Measurements from ENCODE around the gene XPR1. TPM values are rescaled to one million over a fixed set of nuclear protein-coding genes. Genes with fewer than 3 reads are reported as not detected.
"Not testable (repeated sequence)": the region's sequence is repeated elsewhere in the genome, so short reads cannot be mapped to it uniquely, and the experiment has no call there.

XPR1 gene
- total RNA-seq, 4 donors from 2014 or later: 6.8 to 23.1 (median 17.2) TPM

DNA sequence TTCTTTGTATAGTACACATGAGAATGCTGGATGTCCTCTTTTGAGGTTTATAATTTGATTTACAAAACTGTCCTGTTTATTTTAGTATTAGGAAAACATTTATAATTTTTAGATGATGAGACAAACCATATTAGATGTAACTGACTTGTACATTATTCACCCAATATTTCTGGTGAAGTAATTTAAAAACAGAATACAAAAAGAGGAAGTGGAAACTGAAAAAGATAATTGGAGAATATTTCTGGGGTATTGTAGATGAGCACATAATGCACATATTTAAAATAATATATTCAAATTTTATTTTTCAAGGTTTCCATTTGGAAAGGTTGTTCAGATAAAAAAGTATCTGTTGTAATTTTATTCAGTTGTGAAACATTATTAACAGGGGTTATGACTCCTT, 40.7 kb downstream of the XPR1 start:
- no peak overlapping the region for H3K4me3 ChIP-seq
- no peak for DNase-seq
- TF ChIP-seq POLR2A (IDR thresholded peaks at IDR 0.05): no peak
- TF ChIP-seq, protein P1, sequence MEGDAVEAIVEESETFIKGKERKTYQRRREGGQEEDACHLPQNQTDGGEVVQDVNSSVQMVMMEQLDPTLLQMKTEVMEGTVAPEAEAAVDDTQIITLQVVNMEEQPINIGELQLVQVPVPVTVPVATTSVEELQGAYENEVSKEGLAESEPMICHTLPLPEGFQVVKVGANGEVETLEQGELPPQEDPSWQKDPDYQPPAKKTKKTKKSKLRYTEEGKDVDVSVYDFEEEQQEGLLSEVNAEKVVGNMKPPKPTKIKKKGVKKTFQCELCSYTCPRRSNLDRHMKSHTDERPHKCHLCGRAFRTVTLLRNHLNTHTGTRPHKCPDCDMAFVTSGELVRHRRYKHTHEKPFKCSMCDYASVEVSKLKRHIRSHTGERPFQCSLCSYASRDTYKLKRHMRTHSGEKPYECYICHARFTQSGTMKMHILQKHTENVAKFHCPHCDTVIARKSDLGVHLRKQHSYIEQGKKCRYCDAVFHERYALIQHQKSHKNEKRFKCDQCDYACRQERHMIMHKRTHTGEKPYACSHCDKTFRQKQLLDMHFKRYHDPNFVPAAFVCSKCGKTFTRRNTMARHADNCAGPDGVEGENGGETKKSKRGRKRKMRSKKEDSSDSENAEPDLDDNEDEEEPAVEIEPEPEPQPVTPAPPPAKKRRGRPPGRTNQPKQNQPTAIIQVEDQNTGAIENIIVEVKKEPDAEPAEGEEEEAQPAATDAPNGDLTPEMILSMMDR (IDR thresholded peaks at IDR 0.05): no peak
- peaks cover 0 to 18% (median 12%) of the 10 kb centered on the region in 3 donors for H3K9me3 ChIP-seq
- peaks cover 0 to 9% (median 0%) of the 10 kb centered on the region in 3 donors for H3K36me3 ChIP-seq
- no peaks in the 10 kb centered on the region for H3K27me3 ChIP-seq
- H3K4me1 ChIP-seq: no peaks in the 10 kb centered on the region
- H3K27ac ChIP-seq: no peak overlapping the region
- intact Hi-C loops (cut with DNase I): no loop called here

- DNase-seq: no peak
- TF ChIP-seq, protein P1 (IDR thresholded peaks at IDR 0.05): no peak
- no peak for TF ChIP-seq POLR2A (IDR thresholded peaks at IDR 0.05)
- intact Hi-C loops (cut with DNase I): no loop called here
- Histone ChIP-seq H3K4me1 (no peaks in the 10 kb centered on the region), H3K27me3 (no peaks in the 10 kb centered on the region), H3K4me3 (no peak overlapping the region), H3K36me3 (no peaks in the 10 kb centered on the region), H3K27ac (no peak overlapping the region), H3K9me3 (peaks cover 0 to 18% (median 12%) of the 10 kb centered on the region in 3 donors)
- 0 to 24% methylated on average over 1 of the region's 1 CpG for WGBS, 2 donors
Observed at GRCh38 chr1:180674603-180675530, 43.0 kb downstream of the XPR1 start.

- H3K27me3 ChIP-seq: no peaks in the 10 kb centered on the region
- WGBS, 2 donors: 79 to 88% methylated on average over 2 of the region's 2 CpGs
- H3K36me3 ChIP-seq: no peaks in the 10 kb centered on the region
- H3K4me3 ChIP-seq: no peak overlapping the region
- H3K27ac ChIP-seq: no peak overlapping the region
- no peaks in the 10 kb centered on the region for H3K4me1 ChIP-seq
- H3K9me3 ChIP-seq: peaks cover 0 to 12% (median 10%) of the 10 kb centered on the region in 3 donors
- intact Hi-C loops (cut with DNase I): no loop called here
- no peak for TF ChIP-seq POLR2A (IDR thresholded peaks at IDR 0.05)
- TF ChIP-seq, protein P1 (IDR thresholded peaks at IDR 0.05): no peak
- DNase-seq: no peak
Observed at GRCh38 chr1:180675586-180675985, 43.8 kb downstream of the XPR1 start.

- Histone ChIP-seq H3K4me3 (no peak overlapping the region), H3K27ac (no peak overlapping the region), H3K9me3 (no peaks in the 10 kb centered on the region), H3K27me3 (no peaks in the 10 kb centered on the region), H3K4me1 (no peaks in the 10 kb centered on the region), H3K36me3 (peaks cover 0 to 4% (median 0%) of the 10 kb centered on the region in 3 donors)
- WGBS, 2 donors: 71 to 80% methylated on average over 1 to 6 of the region's 7 CpGs
- DNase-seq: no peak
- intact Hi-C loops (cut with DNase I): no loop called here
- TF ChIP-seq, protein P1 (IDR thresholded peaks at IDR 0.05): no peak
- no peak for TF ChIP-seq POLR2A (IDR thresholded peaks at IDR 0.05)
Observed at GRCh38 chr1:180680558-180681144, 48.8 kb downstream of the XPR1 start.

GRCh38 chr1:180683117-180683516, 51.3 kb downstream of the XPR1 start:
- 96 to 100% methylated on average over 3 of the region's 3 CpGs for WGBS, 2 donors
- intact Hi-C loops (cut with DNase I); H3K9me3 ChIP-seq; H3K27ac ChIP-seq; DNase-seq; H3K36me3 ChIP-seq; H3K4me3 ChIP-seq; H3K4me1 ChIP-seq; H3K27me3 ChIP-seq: not testable (repeated sequence)
